Activated CD4-positive, alpha-beta memory T cell treated with anti-CD3 and anti-CD28 coated beads, Interleukin-2, amount 10 ng/mL, durations not matched to agents 7 days and 5 days (primary cell): ENCODE measurements around the gene TMEM127. TPM values are rescaled to one million over a fixed set of nuclear protein-coding genes. Genes with fewer than 3 reads are reported as not detected.

Experiments used
- CTCF ChIA-PET: fragments of 350-600 bp; sonication (Branson Sonifier 250); formaldehyde crosslinking; loops from one replicate; lab custom pipeline; 2021; ENCODE audit warnings: antibody characterized with exemption, inconsistent platforms; lab: Charles Lee
- POLR2A ChIA-PET: fragments of 350-600 bp; sonication (Branson Sonifier 250); formaldehyde crosslinking; loops from one replicate; lab custom pipeline; 2021; ENCODE audit warnings: antibody characterized with exemption; lab: Charles Lee
- DNase-seq: peaks from one replicate; pipeline ENCODE4 v3.0.0-alpha.2; 2020
- H3K27ac Mint-ChIP-seq: one replicate; pipeline ENCODE4 v1.8.0; 2021; ENCODE audit warnings: mild to moderate bottlenecking, mixed read lengths
- H3K27me3 Mint-ChIP-seq: one replicate; pipeline ENCODE4 v1.8.0; 2021; ENCODE audit warnings: mixed read lengths
- H3K36me3 Mint-ChIP-seq: one replicate; pipeline ENCODE4 v1.8.0; 2021; ENCODE audit warnings: low read depth, mixed read lengths
- H3K4me1 Mint-ChIP-seq: one replicate; pipeline ENCODE4 v1.8.0; 2021; ENCODE audit warnings: mixed read lengths
- H3K4me3 Mint-ChIP-seq: one replicate; pipeline ENCODE4 v1.8.0; 2021; ENCODE audit warnings: mild to moderate bottlenecking, mixed read lengths
- H3K9me3 Mint-ChIP-seq: one replicate; pipeline ENCODE4 v1.8.0; 2021; ENCODE audit warnings: mixed read lengths
- total RNA-seq, 2 experiments: library from RNA; stranded (reverse); gene quantifications; one replicate each; pipeline ENCODE4 v1.2.3, GENCODE V29; 2021

TMEM127 gene
- total RNA-seq, 2 experiments from 2014 or later: 42.4 to 44.0 TPM

- no peak overlapping the region for H3K4me3 Mint-ChIP-seq
- no peaks in the 10 kb centered on the region for H3K27me3 Mint-ChIP-seq
- peaks cover 91% of the 10 kb centered on the region for H3K36me3 Mint-ChIP-seq
- no peak overlapping the region for H3K27ac Mint-ChIP-seq
- no peaks in the 10 kb centered on the region for H3K9me3 Mint-ChIP-seq
- ChIA-PET POLR2A (interaction anchor here (1.3 to 1.4 kb wide), 3 partner anchors 19 to 79 kb away, joined by 3 read pairs; partner anchors contain the start of genes NCAPH and STARD7), CTCF (no interaction called here)
- no peaks in the 10 kb centered on the region for H3K4me1 Mint-ChIP-seq
- DNase-seq: no peak
Measured at GRCh38 chr2:96287273-96287856, 21.6 kb upstream of the TMEM127 start.

- Mint-ChIP-seq H3K4me1 (no peaks in the 10 kb centered on the region), H3K36me3 (peaks cover 78% of the 10 kb centered on the region), H3K4me3 (no peak overlapping the region), H3K27ac (no peak overlapping the region), H3K27me3 (no peaks in the 10 kb centered on the region), H3K9me3 (no peaks in the 10 kb centered on the region)
- DNase-seq: no peak
- ChIA-PET POLR2A (interaction anchor here (0.9 kb wide), 1 partner anchor 10 kb away, joined by 3 read pairs; no protein-coding TSS in a partner anchor), CTCF (no interaction called here)
Measured at GRCh38 chr2:96276787-96277499, 11.1 kb upstream of the TMEM127 start.

GRCh38 chr2:96274355-96275056 lies 8.7 kb upstream of the TMEM127 start:
- Mint-ChIP-seq H3K4me1 (no peaks in the 10 kb centered on the region), H3K36me3 (peaks cover 83% of the 10 kb centered on the region), H3K4me3 (no peak overlapping the region), H3K27me3 (no peaks in the 10 kb centered on the region), H3K27ac (peak overlapping the region; percentile 42), H3K9me3 (no peaks in the 10 kb centered on the region)
- ChIA-PET POLR2A (interaction anchor here (0.7 to 0.9 kb wide), 2 partner anchors 14 to 21 kb away, joined by 3 read pairs; no protein-coding TSS in a partner anchor), CTCF (interaction anchor here (1.1 kb wide), 1 partner anchor 27 kb away, joined by 4 read pairs; no protein-coding TSS in a partner anchor)
- DNase-seq: no peak

GRCh38 chr2:96273763-96274162 lies 8.0 kb upstream of the TMEM127 start:
- H3K36me3 Mint-ChIP-seq: peaks cover 81% of the 10 kb centered on the region
- no peak overlapping the region for H3K27ac Mint-ChIP-seq
- no peaks in the 10 kb centered on the region for H3K27me3 Mint-ChIP-seq
- CTCF ChIA-PET: interaction anchor here (0.6 to 1.5 kb wide), 4 partner anchors 10 to 281 kb away, joined by 3 to 6 read pairs (median 4); no protein-coding TSS in a partner anchor
- H3K4me1 Mint-ChIP-seq: peaks cover 2% of the 10 kb centered on the region
- DNase-seq: no peak
- H3K9me3 Mint-ChIP-seq: no peaks in the 10 kb centered on the region
- H3K4me3 Mint-ChIP-seq: no peak overlapping the region
- POLR2A ChIA-PET: interaction anchor here (0.7 to 0.9 kb wide), 2 partner anchors 15 to 21 kb away, joined by 3 read pairs; no protein-coding TSS in a partner anchor

GRCh38 chr2:96271995-96272394 lies 6.2 kb upstream of the TMEM127 start:
- ChIA-PET POLR2A (no interaction called here), CTCF (no interaction called here)
- H3K9me3 Mint-ChIP-seq: no peaks in the 10 kb centered on the region
- no peak for DNase-seq
- H3K4me1 Mint-ChIP-seq: peaks cover 14% of the 10 kb centered on the region
- H3K36me3 Mint-ChIP-seq: peaks cover 77% of the 10 kb centered on the region
- no peak overlapping the region for H3K4me3 Mint-ChIP-seq
- H3K27ac Mint-ChIP-seq: no peak overlapping the region
- H3K27me3 Mint-ChIP-seq: no peaks in the 10 kb centered on the region

- POLR2A ChIA-PET: interaction anchor here (0.8 to 4.2 kb wide), 9 partner anchors 9 to 151 kb away, joined by 3 to 31 read pairs (median 4); partner anchors contain the start of genes ADRA2B, NCAPH, SNRNP200 and STARD7
- H3K4me1 Mint-ChIP-seq: peaks cover 39% of the 10 kb centered on the region
- DNase-seq: peak; percentile 68
- H3K4me3 Mint-ChIP-seq: peak overlapping the region; percentile 99
- H3K36me3 Mint-ChIP-seq: peaks cover 58% of the 10 kb centered on the region
- no peaks in the 10 kb centered on the region for H3K9me3 Mint-ChIP-seq
- H3K27ac Mint-ChIP-seq: peak overlapping the region; percentile 94
- no peaks in the 10 kb centered on the region for H3K27me3 Mint-ChIP-seq
- CTCF ChIA-PET: interaction anchor here (0.6 to 2.1 kb wide), 35 partner anchors 9 to 693 kb away, joined by 3 to 15 read pairs (median 4); partner anchors contain the start of genes ASTL and STARD7
Measured at GRCh38 chr2:96267159-96267971, 1.6 kb upstream of the TMEM127 start.

- peak overlapping the region; percentile 94 for H3K27ac Mint-ChIP-seq
- POLR2A ChIA-PET: interaction anchor here (0.7 to 4.2 kb wide), 8 partner anchors 10 to 242 kb away, joined by 3 to 31 read pairs (median 3); partner anchors contain the start of genes NCAPH and STARD7
- CTCF ChIA-PET: interaction anchor here (1.0 to 2.7 kb wide), 4 partner anchors 57 to 273 kb away, joined by 5 to 16 read pairs (median 6); partner anchors contain the start of genes ASTL and STARD7
- H3K4me3 Mint-ChIP-seq: peak overlapping the region; percentile 99
- H3K4me1 Mint-ChIP-seq: peaks cover 53% of the 10 kb centered on the region
- H3K27me3 Mint-ChIP-seq: no peaks in the 10 kb centered on the region
- peak; percentile 50 for DNase-seq
- peaks cover 58% of the 10 kb centered on the region for H3K36me3 Mint-ChIP-seq
- H3K9me3 Mint-ChIP-seq: no peaks in the 10 kb centered on the region
Measured at GRCh38 chr2:96265349-96265839, 403 bp downstream of the TMEM127 start.

- H3K4me3 Mint-ChIP-seq: peak overlapping the region; percentile 99
- CTCF ChIA-PET: interaction anchor here (0.7 to 2.7 kb wide), 7 partner anchors 31 to 272 kb away, joined by 3 to 16 read pairs (median 5); partner anchors contain the start of genes ASTL and STARD7
- peak; percentile 47 for DNase-seq
- peaks cover 55% of the 10 kb centered on the region for H3K36me3 Mint-ChIP-seq
- no peaks in the 10 kb centered on the region for H3K9me3 Mint-ChIP-seq
- POLR2A ChIA-PET: interaction anchor here (0.7 to 4.2 kb wide), 12 partner anchors 11 to 241 kb away, joined by 3 to 31 read pairs (median 3); partner anchors contain the start of gene STARD7
- peak overlapping the region; percentile 51 for H3K27ac Mint-ChIP-seq
- peaks cover 59% of the 10 kb centered on the region for H3K4me1 Mint-ChIP-seq
- no peaks in the 10 kb centered on the region for H3K27me3 Mint-ChIP-seq
Measured at GRCh38 chr2:96264656-96265348, 995 bp downstream of the TMEM127 start.

GRCh38 chr2:96264086-96264485 lies 1.7 kb downstream of the TMEM127 start:
- Mint-ChIP-seq H3K9me3 (no peaks in the 10 kb centered on the region), H3K36me3 (peaks cover 49% of the 10 kb centered on the region), H3K27ac (peak overlapping the region; percentile 16), H3K4me1 (peaks cover 67% of the 10 kb centered on the region), H3K27me3 (no peaks in the 10 kb centered on the region), H3K4me3 (peak overlapping the region; percentile 99)
- CTCF ChIA-PET: interaction anchor here (0.7 to 3.7 kb wide), 10 partner anchors 9 to 272 kb away, joined by 3 to 16 read pairs (median 4); partner anchors contain the start of genes ASTL, SNRNP200 and STARD7
- POLR2A ChIA-PET: interaction anchor here (0.8 to 4.2 kb wide), 10 partner anchors 14 to 89 kb away, joined by 3 to 31 read pairs (median 3); partner anchors contain the start of gene STARD7
- no peak for DNase-seq

GRCh38 chr2:96262306-96262705 lies 3.5 kb downstream of the TMEM127 start:
- H3K4me1 Mint-ChIP-seq: peaks cover 71% of the 10 kb centered on the region
- CTCF ChIA-PET: interaction anchor here (0.7 to 3.7 kb wide), 7 partner anchors 20 to 270 kb away, joined by 3 to 12 read pairs (median 7); partner anchors contain the start of genes ASTL and STARD7
- no peaks in the 10 kb centered on the region for H3K27me3 Mint-ChIP-seq
- H3K4me3 Mint-ChIP-seq: no peak overlapping the region
- H3K27ac Mint-ChIP-seq: no peak overlapping the region
- POLR2A ChIA-PET: interaction anchor here (1.8 kb wide), 1 partner anchor 54 kb away, joined by 6 read pairs; the partner anchor contains the start of gene STARD7
- peaks cover 34% of the 10 kb centered on the region for H3K36me3 Mint-ChIP-seq
- H3K9me3 Mint-ChIP-seq: no peaks in the 10 kb centered on the region
- no peak for DNase-seq
